HTR-8/SVneo (cell line): ENCODE data around the gene PELI2.

Experiments used
- DNase-seq: peaks from one replicate; pipeline ENCODE4 v3.0.0; 2011; ENCODE audit warnings: low spot score, mixed read lengths; ENCODE audit not compliant: insufficient read length
- FAIRE-seq: peaks from 2 replicates; lab custom pipeline; 2011; peaks lifted over from hg19 to GRCh38; lab: Jason Lieb, UNC

The PELI2 gene

DNA sequence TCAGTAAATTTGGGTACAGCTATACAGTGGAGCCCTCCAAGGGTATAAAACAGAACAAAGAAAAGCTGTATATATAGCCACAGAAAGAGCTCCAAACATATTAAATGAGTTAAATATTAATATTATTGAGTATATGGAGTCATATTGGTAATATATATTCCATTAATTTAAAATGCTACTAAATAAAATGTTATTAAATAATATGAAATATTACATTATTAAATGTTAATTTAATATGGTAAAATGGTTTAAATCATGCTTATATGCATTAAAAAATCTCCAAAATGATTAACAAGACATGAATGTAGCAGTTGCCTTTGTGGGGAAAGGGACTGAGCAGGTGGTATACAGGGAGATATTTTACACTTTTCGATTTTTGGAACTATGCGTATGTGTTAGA is 164.0 kb downstream of the PELI2 start:
- FAIRE-seq (no peak), DNase-seq (no peak)

- FAIRE-seq, result no peak
Observed at GRCh38 chr14:56284641-56285040, 166.4 kb downstream of the PELI2 start.

DNA sequence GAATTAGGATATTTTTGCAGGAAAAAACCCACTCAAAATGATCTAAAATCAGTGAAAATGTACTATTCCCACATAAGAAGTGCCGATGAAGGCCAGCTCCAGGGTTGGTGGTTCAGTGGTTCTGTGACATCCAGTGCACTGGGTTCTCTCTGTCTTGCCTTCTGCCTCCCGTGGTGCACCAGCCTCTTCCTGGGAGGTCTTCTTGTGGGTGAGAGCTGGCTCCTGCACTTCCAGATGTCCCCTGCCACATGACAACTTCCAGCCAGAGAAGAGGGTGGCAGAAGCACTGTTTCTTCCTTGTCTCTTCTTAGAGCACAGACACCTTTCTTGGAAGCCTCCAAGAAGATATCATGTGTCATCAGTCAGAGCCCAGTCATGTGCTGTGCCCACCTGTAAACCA is 170.9 kb downstream of the PELI2 start:
- DNase-seq, result no peak
- FAIRE-seq, result no peak

More at GRCh38 chr14:56284641-56285040, 166.4 kb downstream of the PELI2 start:
- DNase-seq, result no peak

GRCh38 chr14:56290195-56290594 is 172.0 kb downstream of the PELI2 start:
- no peak for FAIRE-seq
- DNase-seq, result no peak

- no peak for FAIRE-seq
- DNase-seq, result no peak
Observed at GRCh38 chr14:56292970-56293369, 174.8 kb downstream of the PELI2 start.

- DNase-seq, result no peak
- FAIRE-seq, result no peak
Observed at GRCh38 chr14:56293506-56293905, 175.3 kb downstream of the PELI2 start.

- no peak for DNase-seq
- FAIRE-seq, result no peak
Observed at GRCh38 chr14:56294128-56294527, 175.9 kb downstream of the PELI2 start.

DNA sequence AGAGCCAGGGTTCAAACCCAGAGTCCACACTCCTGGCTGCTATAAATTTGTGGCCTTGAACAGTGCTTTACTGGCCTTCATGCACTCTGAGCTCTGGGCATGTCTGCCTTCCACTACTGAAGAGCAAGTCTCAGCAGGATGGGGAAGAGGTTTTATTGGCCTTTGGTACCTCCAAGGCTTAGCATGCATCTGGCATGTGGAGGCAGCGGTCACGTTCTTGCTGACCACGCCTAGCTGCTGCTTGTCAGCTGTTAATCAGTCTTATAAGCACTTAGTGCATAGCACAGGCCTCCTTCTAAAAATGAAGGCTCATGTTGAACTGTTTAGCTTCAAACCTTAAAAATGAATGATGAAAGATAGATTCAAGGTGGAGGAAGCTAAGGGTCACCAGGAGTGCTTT is 177.5 kb downstream of the PELI2 start:
- peak; percentile 63 for FAIRE-seq
- no peak for DNase-seq

- FAIRE-seq (no peak), DNase-seq (no peak)
Observed at GRCh38 chr14:56297449-56297848, 179.2 kb downstream of the PELI2 start.

- no peak for FAIRE-seq
- no peak for DNase-seq
Observed at GRCh38 chr14:56299306-56299984, 181.2 kb downstream of the PELI2 start.

- DNase-seq, result no peak
- FAIRE-seq, result no peak
Observed at GRCh38 chr14:56300495-56300894, 182.3 kb downstream of the PELI2 start.

GRCh38 chr14:56304456-56304855 is 186.2 kb downstream of the PELI2 start:
- DNase-seq, result no peak
- FAIRE-seq, result peak; percentile 31

- DNase-seq (no peak), FAIRE-seq (no peak)
Observed at GRCh38 chr14:56309198-56309597, 191.0 kb downstream of the PELI2 start.

- DNase-seq (no peak), FAIRE-seq (no peak)
Observed at GRCh38 chr14:56310643-56311042, 192.4 kb downstream of the PELI2 start.

- FAIRE-seq, result peak; percentile 96
- DNase-seq, result no peak
Observed at GRCh38 chr14:56313789-56314188, 195.6 kb downstream of the PELI2 start.

DNA sequence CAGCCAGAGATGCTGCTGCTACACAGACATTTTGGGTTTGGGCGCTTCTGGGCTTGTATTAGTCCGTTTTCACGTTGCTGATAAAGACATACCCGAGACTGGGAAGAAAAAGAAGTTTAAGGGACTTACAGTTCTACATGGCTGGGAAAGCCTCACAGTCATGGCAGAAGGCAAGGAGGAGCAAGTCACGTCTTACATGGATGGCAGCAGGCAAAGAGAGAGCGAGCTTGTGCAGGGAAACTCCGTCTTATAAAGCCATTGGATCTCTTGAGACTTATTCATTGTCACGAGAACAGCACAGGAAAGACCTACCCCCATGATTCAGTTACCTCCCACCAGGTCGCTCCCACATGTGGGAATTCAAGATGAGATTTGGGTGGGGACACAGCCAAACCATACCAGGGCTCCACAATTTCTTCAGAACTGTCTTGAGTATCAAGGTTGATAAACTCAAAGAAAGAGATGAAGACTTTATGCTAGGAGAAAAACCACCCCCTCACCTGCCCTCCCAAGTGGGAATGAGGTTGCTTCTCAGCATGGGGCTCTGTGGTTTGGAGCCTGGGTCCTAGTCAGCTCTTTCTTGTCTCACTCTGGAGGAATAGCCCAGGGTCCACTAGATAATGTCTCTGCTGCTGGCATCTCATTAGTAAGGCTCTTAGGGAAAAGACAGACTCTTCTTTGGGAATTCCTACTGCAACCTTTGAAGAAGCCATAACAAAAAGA is 200.3 kb downstream of the PELI2 start:
- FAIRE-seq, result no peak

GRCh38 chr14:56321861-56322260 is 203.7 kb downstream of the PELI2 start:
- DNase-seq (no peak), FAIRE-seq (peak; percentile 64)

More for the DNA sequence above, 200.3 kb downstream of the PELI2 start:
- no peak for DNase-seq

- FAIRE-seq, result peak; percentile 31
- DNase-seq, result no peak
Observed at GRCh38 chr14:56322531-56322930, 204.3 kb downstream of the PELI2 start.

DNA sequence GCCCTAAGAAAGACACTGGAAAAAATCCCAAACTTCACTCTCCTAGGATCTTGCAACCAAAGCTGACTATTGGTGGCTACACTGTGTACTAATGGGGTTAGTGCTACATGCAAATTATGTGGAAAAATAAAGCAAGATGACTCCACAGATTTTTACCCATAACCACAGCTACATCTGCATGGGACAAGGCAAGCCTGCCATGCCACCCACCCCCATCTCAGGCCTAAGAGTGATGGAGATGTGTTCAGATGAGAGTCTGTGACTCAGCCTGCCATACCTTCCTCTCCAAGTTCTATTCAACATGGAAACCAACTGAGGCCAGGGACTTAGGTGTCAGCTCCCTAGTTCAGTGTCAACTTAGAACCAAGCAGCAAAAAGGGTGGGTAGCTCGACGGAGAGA is 206.2 kb downstream of the PELI2 start:
- FAIRE-seq (peak; percentile 44), DNase-seq (no peak)

GRCh38 chr14:56324856-56325699 is 206.9 kb downstream of the PELI2 start:
- DNase-seq (no peak), FAIRE-seq (peak; percentile 81)

DNA sequence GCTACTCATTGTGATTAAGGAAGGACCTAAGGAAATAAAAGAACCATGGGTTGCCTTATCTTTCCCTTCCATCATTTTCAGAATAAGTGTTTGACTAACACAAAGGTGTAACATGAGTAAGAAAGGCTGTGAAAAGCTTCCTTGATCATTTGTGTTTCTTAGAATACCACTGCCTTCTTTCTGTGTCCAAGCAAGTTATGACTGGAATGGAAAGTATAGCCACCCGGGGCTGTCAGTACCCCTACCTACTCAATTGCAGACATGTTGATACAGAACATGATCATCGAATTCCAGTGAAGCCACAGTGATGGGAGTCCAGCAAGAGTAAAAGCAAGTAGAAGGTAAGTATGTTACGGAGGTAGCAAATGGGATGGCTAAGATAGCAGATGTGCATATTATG is 209.8 kb downstream of the PELI2 start:
- DNase-seq (no peak), FAIRE-seq (no peak)
